GM12892 (cell line): Measurements from ENCODE around the gene MYO18B.

ENCODE experiments used
- POLR2A ChIP-seq: IDR thresholded peaks from 2 replicates; pipeline ENCODE4 v1.6.1; 2011; ENCODE audit warnings: low read depth, low read length, control low read depth
- POLR2AphosphoS5 ChIP-seq: IDR thresholded peaks from 2 replicates; pipeline ENCODE4 v1.6.1; 2011; ENCODE audit warnings: low read depth, low read length, control low read depth
- TAF1 ChIP-seq: IDR thresholded peaks from 2 replicates; pipeline ENCODE4 v1.6.1; 2011; ENCODE audit warnings: low read depth, mild to moderate bottlenecking, control low read depth, low read length, borderline replicate concordance

GRCh38 chr22:25760848-25761595, 19.0 kb downstream of the MYO18B start:
- TF ChIP-seq POLR2AphosphoS5: no peak
- no peak for TF ChIP-seq POLR2A
- no peak for TF ChIP-seq TAF1
